ENCODE data around the gene SIGLEC1.

Gene SIGLEC1

DNA sequence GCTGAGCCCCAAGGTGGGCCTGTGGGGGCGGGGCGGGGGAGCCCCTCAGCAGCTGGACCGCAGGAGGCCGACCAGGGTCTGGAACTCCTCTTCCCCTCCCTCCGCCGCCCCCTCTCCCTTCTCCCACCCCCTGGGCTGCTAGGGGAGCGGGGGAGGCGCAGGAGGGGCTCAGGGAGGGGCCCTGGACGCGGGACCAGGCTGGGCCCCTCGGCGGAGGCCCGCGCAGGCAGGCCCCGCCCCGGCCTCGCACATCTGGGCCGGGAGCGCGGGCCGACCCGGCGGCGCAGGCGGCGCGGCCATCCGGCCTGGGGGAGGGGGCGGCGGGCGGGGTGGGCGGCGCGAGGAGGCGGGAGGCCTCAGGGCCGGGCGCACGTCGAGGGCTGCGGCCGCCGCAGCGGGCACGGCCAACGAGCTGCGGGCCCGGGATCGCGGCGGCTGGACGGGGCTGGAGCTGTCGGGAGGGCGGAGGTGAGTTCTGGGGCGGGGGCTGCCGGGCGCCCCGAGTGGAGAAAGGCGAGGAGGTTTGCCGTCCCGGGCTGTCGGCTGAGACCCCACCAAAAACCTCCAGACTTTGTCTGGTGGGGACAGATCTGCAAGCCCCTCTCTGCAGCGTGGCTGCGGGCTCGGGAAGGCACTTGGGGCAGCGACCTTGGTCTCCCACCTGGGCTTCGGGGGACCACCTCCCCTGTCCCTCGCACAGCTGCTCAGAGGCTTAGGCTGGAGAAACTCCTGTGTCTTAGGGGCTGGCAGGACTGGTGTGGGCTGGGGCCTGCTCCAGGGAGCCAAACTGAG lies 20.1 kb upstream of the SIGLEC1 start, which contains the start of gene HSPA12B:
Gene HSPA12B, plus strand, starts transcription at position 359 of the 792 bp plus-strand sequence. CDS start 5,990 bp downstream, outside the sequence.
- peaks cover 6% of the 10 kb centered on the region for H3K4me1 ChIP-seq (ENCODE audit: control insufficient read depth, insufficient read depth, low read length)
- no peaks in the 10 kb centered on the region for H3K9me3 ChIP-seq (ENCODE audit: control insufficient read depth, low read length)
- no peak for DNase-seq (ENCODE audit: low read depth)
- H3K4me3 ChIP-seq (ENCODE audit: low read length): no peak within 1 kb of the TSS
- no peak within 1 kb of the TSS for H3K9ac ChIP-seq (ENCODE audit: low read length)
- H3K27me3 ChIP-seq (replicated peaks; ENCODE audit: control insufficient read depth, insufficient read depth, low read length): peaks cover 29% of the 10 kb centered on the region
- H3K36me3 ChIP-seq (ENCODE audit: control insufficient read depth, insufficient read depth, low read length, severe bottlenecking): no peaks in the 10 kb centered on the region

DNA sequence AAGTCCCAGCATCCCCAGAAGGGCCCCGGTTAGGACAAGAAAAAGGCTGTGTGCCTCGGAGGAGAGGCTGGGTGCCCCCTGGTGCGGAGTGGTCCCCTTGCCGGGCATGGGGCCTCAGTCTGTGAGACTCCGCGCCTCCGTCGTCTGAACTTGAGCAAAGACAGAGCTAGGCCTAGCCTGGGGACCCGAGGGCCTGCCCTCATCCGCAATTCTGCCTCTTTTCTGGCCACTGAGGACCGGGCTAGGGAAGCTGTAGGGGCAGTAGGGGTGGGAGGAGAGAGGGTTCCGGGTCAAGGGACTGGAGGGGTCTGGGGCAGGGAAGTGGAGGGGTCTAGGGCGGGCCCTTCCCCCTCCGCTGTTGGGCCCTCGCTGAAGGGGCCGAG lies 19.5 kb upstream of the SIGLEC1 start:
- Histone ChIP-seq H3K4me3 (ENCODE audit: low read length) (no peak overlapping the region), H3K4me1 (ENCODE audit: control insufficient read depth, insufficient read depth, low read length) (peaks cover 10% of the 10 kb centered on the region), H3K9ac (ENCODE audit: low read length) (no peak overlapping the region), H3K9me3 (ENCODE audit: control insufficient read depth, low read length) (no peaks in the 10 kb centered on the region), H3K27me3 (replicated peaks; ENCODE audit: control insufficient read depth, insufficient read depth, low read length) (peaks cover 29% of the 10 kb centered on the region), H3K36me3 (ENCODE audit: control insufficient read depth, insufficient read depth, low read length, severe bottlenecking) (no peaks in the 10 kb centered on the region)
- DNase-seq (ENCODE audit: low read depth): no peak

DNA sequence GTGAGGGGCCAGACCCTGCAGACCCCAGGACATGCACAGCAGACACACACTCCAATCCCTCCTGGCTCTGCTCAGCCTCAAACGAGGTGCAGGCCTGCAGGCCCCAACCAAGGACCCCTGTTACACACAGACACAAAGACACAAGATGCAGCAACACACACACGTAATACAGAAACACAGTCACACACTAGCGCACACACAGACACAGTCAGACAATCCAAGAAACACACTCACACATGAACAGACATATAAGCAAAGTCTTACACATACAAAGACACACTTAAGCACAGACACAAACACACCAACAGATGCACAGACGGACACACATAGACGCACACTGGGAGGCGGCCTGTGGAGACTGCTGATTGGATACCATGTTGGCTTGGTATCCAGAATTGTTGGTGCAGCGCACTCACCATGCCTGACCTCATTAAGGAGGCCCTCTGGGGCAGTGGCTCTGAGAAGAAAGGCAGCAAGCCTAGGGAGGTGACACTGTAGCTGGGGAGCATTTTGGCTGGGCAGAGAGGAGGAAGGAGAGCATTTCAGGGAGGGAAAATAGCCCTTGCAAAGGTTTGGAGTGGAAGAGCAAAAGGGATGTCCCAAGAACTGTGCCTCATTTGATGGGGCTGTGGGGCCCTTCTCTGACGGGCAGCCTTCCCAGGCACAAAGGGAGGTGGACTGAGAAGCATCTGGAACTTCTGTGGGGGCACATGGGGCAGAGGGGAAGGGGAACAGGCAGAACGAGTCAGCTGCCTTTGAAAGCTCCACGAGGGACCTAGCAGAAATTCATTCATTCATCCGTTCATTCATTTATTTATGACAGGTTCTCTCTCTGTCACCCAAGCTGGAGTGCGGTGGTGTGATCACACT lies 18.6 kb upstream of the SIGLEC1 start:
- no peak overlapping the region for H3K4me3 ChIP-seq (ENCODE audit: low read length)
- H3K36me3 ChIP-seq (ENCODE audit: control insufficient read depth, insufficient read depth, low read length, severe bottlenecking): no peaks in the 10 kb centered on the region
- H3K27me3 ChIP-seq (replicated peaks; ENCODE audit: control insufficient read depth, insufficient read depth, low read length): peaks cover 29% of the 10 kb centered on the region
- H3K4me1 ChIP-seq (ENCODE audit: control insufficient read depth, insufficient read depth, low read length): peaks cover 10% of the 10 kb centered on the region
- H3K9ac ChIP-seq (ENCODE audit: low read length): no peak overlapping the region
- DNase-seq (ENCODE audit: low read depth): no peak
- H3K9me3 ChIP-seq (ENCODE audit: control insufficient read depth, low read length): no peaks in the 10 kb centered on the region

DNA sequence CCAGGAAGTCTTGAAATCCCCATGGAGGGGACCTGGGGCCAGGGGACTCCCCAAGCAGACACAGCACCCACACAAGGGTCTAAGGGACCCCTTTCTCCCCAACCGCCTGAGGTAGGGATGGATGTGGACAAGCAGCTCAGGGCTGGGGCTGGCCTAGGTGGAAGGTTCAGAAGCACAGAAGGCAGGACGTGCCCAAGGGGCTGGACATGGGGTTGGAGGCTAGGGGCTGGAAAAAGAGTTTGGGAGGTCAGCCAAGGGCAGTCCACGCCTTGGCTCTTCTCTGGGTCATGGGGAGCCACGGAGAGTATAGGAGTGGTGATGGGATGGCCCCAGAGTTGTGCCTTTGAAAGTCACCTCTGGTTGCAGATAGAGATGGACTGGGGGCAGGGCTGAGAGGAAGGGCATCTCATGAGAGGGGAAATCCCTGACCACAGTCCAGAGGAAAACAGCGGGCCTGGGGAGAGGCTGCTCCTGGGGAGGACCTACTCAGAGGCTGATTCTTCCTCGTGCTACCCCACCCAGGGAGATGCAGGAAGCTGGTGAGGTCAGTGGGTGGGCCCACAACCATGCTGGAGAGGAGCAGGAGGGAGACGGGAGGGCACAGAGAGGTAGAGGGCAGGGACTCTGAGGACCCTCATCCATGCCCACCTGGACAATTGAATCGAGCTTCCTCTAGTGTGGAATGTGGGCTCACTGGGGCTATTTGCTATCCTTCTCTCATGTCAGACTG lies 17.6 kb upstream of the SIGLEC1 start:
- H3K9me3 ChIP-seq (ENCODE audit: control insufficient read depth, low read length): no peaks in the 10 kb centered on the region
- no peaks in the 10 kb centered on the region for H3K36me3 ChIP-seq (ENCODE audit: control insufficient read depth, insufficient read depth, low read length, severe bottlenecking)
- peaks cover 29% of the 10 kb centered on the region for H3K27me3 ChIP-seq (replicated peaks; ENCODE audit: control insufficient read depth, insufficient read depth, low read length)
- peaks cover 10% of the 10 kb centered on the region for H3K4me1 ChIP-seq (ENCODE audit: control insufficient read depth, insufficient read depth, low read length)
- DNase-seq (ENCODE audit: low read depth): no peak
- H3K9ac ChIP-seq (ENCODE audit: low read length): no peak overlapping the region
- H3K4me3 ChIP-seq (ENCODE audit: low read length): no peak overlapping the region

DNA sequence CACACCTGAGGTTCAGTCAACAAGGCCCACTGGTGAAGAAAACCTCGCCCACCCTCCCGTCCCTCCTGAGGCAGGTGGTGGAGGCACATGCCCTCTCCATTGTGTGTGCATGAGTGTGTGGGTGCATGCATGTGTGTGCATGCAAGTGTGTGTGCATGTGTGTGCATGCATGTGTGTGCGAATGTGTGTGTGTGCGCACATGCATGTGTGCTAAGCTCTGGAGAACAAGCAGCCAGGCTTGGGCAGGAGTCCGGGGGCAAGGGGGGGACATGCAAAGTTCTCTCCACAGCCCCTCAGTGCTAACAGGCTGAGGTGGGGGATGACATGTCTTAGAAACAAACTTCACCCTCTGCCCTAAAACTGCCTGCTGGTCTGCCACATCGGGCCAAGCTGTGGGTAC lies 17.0 kb upstream of the SIGLEC1 start:
- no peaks in the 10 kb centered on the region for H3K36me3 ChIP-seq (ENCODE audit: control insufficient read depth, insufficient read depth, low read length, severe bottlenecking)
- H3K9me3 ChIP-seq (ENCODE audit: control insufficient read depth, low read length): no peaks in the 10 kb centered on the region
- no peak overlapping the region for H3K4me3 ChIP-seq (ENCODE audit: low read length)
- no peak overlapping the region for H3K9ac ChIP-seq (ENCODE audit: low read length)
- peaks cover 10% of the 10 kb centered on the region for H3K4me1 ChIP-seq (ENCODE audit: control insufficient read depth, insufficient read depth, low read length)
- no peak for DNase-seq (ENCODE audit: low read depth)
- peaks cover 28% of the 10 kb centered on the region for H3K27me3 ChIP-seq (replicated peaks; ENCODE audit: control insufficient read depth, insufficient read depth, low read length)

DNA sequence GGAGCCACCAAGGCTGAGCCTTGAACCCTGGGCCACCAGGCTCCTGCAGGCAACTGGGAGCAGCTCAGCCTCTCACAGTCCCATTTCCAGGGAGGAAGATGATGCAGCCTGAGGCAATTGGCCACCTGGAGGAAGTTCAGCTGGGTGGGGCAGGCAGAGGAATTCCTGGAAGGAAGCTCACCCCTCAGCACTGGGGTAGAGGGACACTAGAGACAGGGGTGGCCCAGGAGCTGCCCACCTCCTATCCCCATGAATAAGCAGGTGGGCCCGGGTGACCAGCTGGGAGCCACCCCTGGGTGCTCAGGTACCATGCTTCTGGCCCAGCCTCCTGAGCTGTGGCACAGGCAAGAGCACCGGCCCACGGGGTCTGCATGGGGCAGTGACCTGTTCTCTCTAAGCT lies 16.5 kb upstream of the SIGLEC1 start:
- Histone ChIP-seq H3K36me3 (ENCODE audit: control insufficient read depth, insufficient read depth, low read length, severe bottlenecking) (no peaks in the 10 kb centered on the region), H3K9me3 (ENCODE audit: control insufficient read depth, low read length) (no peaks in the 10 kb centered on the region), H3K4me1 (ENCODE audit: control insufficient read depth, insufficient read depth, low read length) (peaks cover 10% of the 10 kb centered on the region), H3K9ac (ENCODE audit: low read length) (no peak overlapping the region), H3K4me3 (ENCODE audit: low read length) (no peak overlapping the region), H3K27me3 (replicated peaks; ENCODE audit: control insufficient read depth, insufficient read depth, low read length) (peaks cover 26% of the 10 kb centered on the region)
- DNase-seq (ENCODE audit: low read depth): no peak

DNA sequence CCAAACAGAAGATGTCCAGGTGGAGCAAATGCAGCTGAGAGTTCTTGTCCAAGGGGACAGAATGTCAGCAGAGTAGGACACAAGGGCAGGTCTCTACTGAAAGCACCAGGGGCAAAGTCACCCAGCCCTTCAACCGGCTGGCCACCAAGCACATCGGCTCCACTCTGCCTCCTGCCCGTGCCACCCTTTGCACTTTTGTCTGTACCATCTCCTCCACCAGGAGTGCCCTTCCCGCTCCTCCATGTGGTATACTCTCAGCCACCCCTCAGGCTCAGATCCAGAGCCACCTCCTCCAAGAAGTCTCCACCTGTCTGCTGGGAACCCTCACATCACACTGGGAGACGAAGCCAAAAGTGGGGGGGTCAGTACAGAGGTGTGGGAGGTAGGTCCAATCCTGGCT lies 16.0 kb upstream of the SIGLEC1 start:
- H3K4me3 ChIP-seq (ENCODE audit: low read length): no peak overlapping the region
- H3K27me3 ChIP-seq (replicated peaks; ENCODE audit: control insufficient read depth, insufficient read depth, low read length): peaks cover 22% of the 10 kb centered on the region
- DNase-seq (ENCODE audit: low read depth): no peak
- H3K9me3 ChIP-seq (ENCODE audit: control insufficient read depth, low read length): no peaks in the 10 kb centered on the region
- H3K4me1 ChIP-seq (ENCODE audit: control insufficient read depth, insufficient read depth, low read length): peaks cover 10% of the 10 kb centered on the region
- peak overlapping the region; percentile 1 for H3K9ac ChIP-seq (ENCODE audit: low read length)
- H3K36me3 ChIP-seq (ENCODE audit: control insufficient read depth, insufficient read depth, low read length, severe bottlenecking): no peaks in the 10 kb centered on the region

DNA sequence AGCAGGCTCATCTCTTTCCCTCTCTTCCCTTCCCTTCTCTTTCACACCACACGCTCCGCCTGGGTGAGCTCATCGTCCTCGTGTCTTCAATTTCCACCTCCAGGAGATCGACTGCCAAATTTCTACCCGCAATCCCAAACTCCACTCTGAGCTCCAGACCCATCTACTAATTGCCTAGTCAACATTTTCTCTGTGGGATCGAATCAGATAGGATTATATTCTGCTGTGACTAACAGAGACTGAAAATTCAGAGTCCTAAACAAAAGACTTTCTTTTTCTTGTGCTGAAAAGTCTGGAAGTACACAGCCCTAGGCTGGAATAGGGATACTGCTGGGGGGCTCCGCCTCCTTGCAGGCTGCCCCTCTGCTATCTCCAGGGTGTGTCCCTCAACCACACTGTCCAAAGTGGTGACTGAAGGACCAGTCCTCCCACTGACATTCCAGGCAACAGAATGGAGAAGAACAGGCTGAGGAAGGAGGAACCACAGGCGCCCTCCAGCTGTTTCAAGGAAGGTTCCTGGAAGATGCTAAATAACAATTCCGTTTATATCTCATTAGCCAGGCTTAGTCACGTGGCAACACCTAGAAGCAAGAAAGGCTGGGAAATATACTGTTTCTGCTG lies 15.1 kb upstream of the SIGLEC1 start:
- H3K27me3 ChIP-seq (replicated peaks; ENCODE audit: control insufficient read depth, insufficient read depth, low read length): peaks cover 14% of the 10 kb centered on the region
- H3K36me3 ChIP-seq (ENCODE audit: control insufficient read depth, insufficient read depth, low read length, severe bottlenecking): no peaks in the 10 kb centered on the region
- peak overlapping the region; percentile 51 for H3K4me3 ChIP-seq (ENCODE audit: low read length)
- H3K4me1 ChIP-seq (ENCODE audit: control insufficient read depth, insufficient read depth, low read length): peaks cover 10% of the 10 kb centered on the region
- peak; percentile 61 for DNase-seq (ENCODE audit: low read depth)
- no peaks in the 10 kb centered on the region for H3K9me3 ChIP-seq (ENCODE audit: control insufficient read depth, low read length)
- peak overlapping the region; percentile 1 for H3K9ac ChIP-seq (ENCODE audit: low read length)

DNA sequence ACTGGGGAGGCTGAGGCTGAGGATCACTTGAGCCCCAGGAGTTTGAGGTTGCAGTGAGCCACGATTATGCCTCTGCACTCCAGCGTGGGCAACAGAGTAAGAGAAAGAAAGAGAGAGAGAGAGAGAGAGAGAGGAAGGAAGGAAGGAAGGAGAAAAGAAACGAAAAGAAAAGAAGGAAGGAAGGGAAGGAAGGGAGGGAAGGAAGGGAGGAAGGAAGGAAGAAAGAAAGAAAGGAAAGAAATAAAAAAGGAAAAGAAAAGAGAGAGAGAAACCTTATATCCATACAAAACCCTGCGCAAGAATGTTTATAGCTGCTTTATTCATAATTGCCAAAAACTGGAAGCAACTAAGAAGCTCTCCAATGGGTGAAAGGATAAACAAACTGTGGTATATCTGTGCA lies 12.0 kb upstream of the SIGLEC1 start:
- Histone ChIP-seq H3K9me3 (ENCODE audit: control insufficient read depth, low read length) (no peaks in the 10 kb centered on the region), H3K27me3 (replicated peaks; ENCODE audit: control insufficient read depth, insufficient read depth, low read length) (peaks cover 13% of the 10 kb centered on the region), H3K9ac (ENCODE audit: low read length) (no peak overlapping the region), H3K36me3 (ENCODE audit: control insufficient read depth, insufficient read depth, low read length, severe bottlenecking) (no peaks in the 10 kb centered on the region), H3K4me1 (ENCODE audit: control insufficient read depth, insufficient read depth, low read length) (peaks cover 10% of the 10 kb centered on the region), H3K4me3 (ENCODE audit: low read length) (no peak overlapping the region)
- no peak for DNase-seq (ENCODE audit: low read depth)

DNA sequence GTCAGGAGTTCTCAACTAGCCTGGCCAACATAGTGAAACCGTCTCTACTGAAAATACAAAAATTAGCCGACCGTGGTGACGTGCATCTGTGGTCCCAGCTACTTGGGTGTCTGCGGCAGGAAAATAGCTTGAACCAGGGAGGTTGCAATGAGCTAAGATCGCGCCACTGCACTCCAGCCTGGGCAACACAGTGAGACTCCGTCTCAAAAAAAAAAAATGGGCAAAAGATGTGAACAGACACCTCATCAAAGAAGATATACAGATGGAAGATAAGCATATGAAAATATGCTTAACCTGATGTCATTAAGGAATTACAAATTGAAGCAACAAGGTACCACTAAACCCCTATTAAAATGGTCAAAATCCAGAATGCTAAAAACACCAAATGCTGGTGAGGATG lies 10.9 kb upstream of the SIGLEC1 start:
- H3K36me3 ChIP-seq (ENCODE audit: control insufficient read depth, insufficient read depth, low read length, severe bottlenecking): no peaks in the 10 kb centered on the region

More for the DNA sequence above, 10.9 kb upstream of the SIGLEC1 start:
- Histone ChIP-seq H3K4me3 (ENCODE audit: low read length) (no peak overlapping the region), H3K9me3 (ENCODE audit: control insufficient read depth, low read length) (no peaks in the 10 kb centered on the region), H3K4me1 (ENCODE audit: control insufficient read depth, insufficient read depth, low read length) (peaks cover 10% of the 10 kb centered on the region), H3K9ac (ENCODE audit: low read length) (no peak overlapping the region), H3K27me3 (replicated peaks; ENCODE audit: control insufficient read depth, insufficient read depth, low read length) (peaks cover 13% of the 10 kb centered on the region)
- DNase-seq (ENCODE audit: low read depth): no peak
